Gastrocnemius medialis (tissue), 4 donors: Measurements from ENCODE around the gene TXNDC5.

Source experiments
- CTCF ChIP-seq, 5 experiments: fragments of 450-650 bp in 3 of 5; fragments of 200-600 bp in 2 of 5; sonication (generic) in 2 of 5; IDR thresholded peaks in 4 of 5; conservative IDR thresholded peaks in 1 of 5; 1 replicate in 4 of 5; 2 replicates in 1 of 5; pipeline ENCODE4 v1.5.1; 2016 to 2019; ENCODE audit warnings: antibody characterized with exemption in 5 of 5, mild to moderate bottlenecking in 3 of 5, moderate library complexity in 3 of 5
- POLR2A ChIP-seq, 2 donors: fragments of 450-650 bp; IDR thresholded peaks; one replicate each; pipeline ENCODE4 v1.6.1; 2017; ENCODE audit warnings: antibody characterized with exemption in 2 of 2, mild to moderate bottlenecking in 2 of 2, moderate library complexity in 2 of 2

- TF ChIP-seq CTCF (IDR thresholded peaks at IDR 0.05 in 4 of 5, conservative IDR thresholded peaks at IDR 0.05 in 1 of 5): no peak
- no peak for TF ChIP-seq POLR2A (IDR thresholded peaks at IDR 0.05)
Measured at GRCh38 chr6:7899889-7900213, 10.7 kb downstream of the TXNDC5 start.
